Measurements from ENCODE around the gene CGNL1.

CGNL1 gene

GRCh38 chr15:57345584-57345983, 30.7 kb upstream of the CGNL1 start:
- Histone ChIP-seq H3F3A (ENCODE audit: insufficient read depth, low read length) (no peaks in the 10 kb centered on the region), H2AFZ (ENCODE audit: low read length) (no peak overlapping the region), H3K79me2 (ENCODE audit: low read length) (no peaks in the 10 kb centered on the region), H3K36me3 (replicated peaks; ENCODE audit: insufficient read depth, low read length) (no peaks in the 10 kb centered on the region), H3K9me2 (replicated peaks; ENCODE audit: insufficient read depth, low read length) (no peaks in the 10 kb centered on the region), H3K9ac (ENCODE audit: low read length) (no peak overlapping the region), H3K27me3 (replicated peaks; ENCODE audit: insufficient read depth, low read length) (no peaks in the 10 kb centered on the region), H3K4me1 (ENCODE audit: low read length) (no peaks in the 10 kb centered on the region), H3K9me3 (replicated peaks; ENCODE audit: insufficient read depth, low read length) (no peaks in the 10 kb centered on the region), H3K4me2 (ENCODE audit: low read depth, low read length) (no peak overlapping the region), H3K27ac (ENCODE audit: low read length) (no peak overlapping the region), H3K4me3 (ENCODE audit: low read length) (no peak overlapping the region), H4K20me1 (ENCODE audit: insufficient read depth, low read length) (no peaks in the 10 kb centered on the region)
- TF ChIP-seq EZH2 (optimal IDR thresholded peaks at IDR 0.05; ENCODE audit: low read depth, low read length) (no peak), CTCF (IDR thresholded peaks at IDR 0.05; ENCODE audit: low read length) (no peak), EZH2phosphoT487 (IDR thresholded peaks at IDR 0.05; ENCODE audit: low read length) (no peak)
- no peak for DNase-seq

GRCh38 chr15:57348081-57348480, 28.2 kb upstream of the CGNL1 start:
- Histone ChIP-seq H3K36me3 (replicated peaks; ENCODE audit: insufficient read depth, low read length) (no peaks in the 10 kb centered on the region), H3K4me3 (ENCODE audit: low read length) (no peak overlapping the region), H3K4me1 (ENCODE audit: low read length) (no peaks in the 10 kb centered on the region), H3K9me2 (replicated peaks; ENCODE audit: insufficient read depth, low read length) (no peaks in the 10 kb centered on the region), H3K4me2 (ENCODE audit: low read depth, low read length) (no peak overlapping the region), H2AFZ (ENCODE audit: low read length) (no peak overlapping the region), H3K9me3 (replicated peaks; ENCODE audit: insufficient read depth, low read length) (no peaks in the 10 kb centered on the region), H3K27ac (ENCODE audit: low read length) (no peak overlapping the region), H3K79me2 (ENCODE audit: low read length) (no peaks in the 10 kb centered on the region), H3K9ac (ENCODE audit: low read length) (no peak overlapping the region), H3K27me3 (replicated peaks; ENCODE audit: insufficient read depth, low read length) (no peaks in the 10 kb centered on the region), H3F3A (ENCODE audit: insufficient read depth, low read length) (no peaks in the 10 kb centered on the region), H4K20me1 (ENCODE audit: insufficient read depth, low read length) (no peaks in the 10 kb centered on the region)
- DNase-seq: no peak
- TF ChIP-seq EZH2phosphoT487 (IDR thresholded peaks at IDR 0.05; ENCODE audit: low read length): no peak
- TF ChIP-seq CTCF (IDR thresholded peaks at IDR 0.05; ENCODE audit: low read length): no peak
- TF ChIP-seq EZH2 (optimal IDR thresholded peaks at IDR 0.05; ENCODE audit: low read depth, low read length): no peak

- H3F3A ChIP-seq (ENCODE audit: insufficient read depth, low read length): no peaks in the 10 kb centered on the region
- H2AFZ ChIP-seq (ENCODE audit: low read length): no peak overlapping the region
- no peaks in the 10 kb centered on the region for H3K36me3 ChIP-seq (replicated peaks; ENCODE audit: insufficient read depth, low read length)
- H3K4me2 ChIP-seq (ENCODE audit: low read depth, low read length): no peak overlapping the region
- no peaks in the 10 kb centered on the region for H3K27me3 ChIP-seq (replicated peaks; ENCODE audit: insufficient read depth, low read length)
- H3K4me3 ChIP-seq (ENCODE audit: low read length): no peak overlapping the region
- DNase-seq: no peak
- no peak overlapping the region for H3K27ac ChIP-seq (ENCODE audit: low read length)
- no peaks in the 10 kb centered on the region for H3K79me2 ChIP-seq (ENCODE audit: low read length)
- H3K9me3 ChIP-seq (replicated peaks; ENCODE audit: insufficient read depth, low read length): no peaks in the 10 kb centered on the region
- no peak overlapping the region for H3K9ac ChIP-seq (ENCODE audit: low read length)
- H4K20me1 ChIP-seq (ENCODE audit: insufficient read depth, low read length): no peaks in the 10 kb centered on the region
- no peak for TF ChIP-seq EZH2phosphoT487 (IDR thresholded peaks at IDR 0.05; ENCODE audit: low read length)
- no peak for TF ChIP-seq EZH2 (optimal IDR thresholded peaks at IDR 0.05; ENCODE audit: low read depth, low read length)
- no peak for TF ChIP-seq CTCF (IDR thresholded peaks at IDR 0.05; ENCODE audit: low read length)
- no peaks in the 10 kb centered on the region for H3K9me2 ChIP-seq (replicated peaks; ENCODE audit: insufficient read depth, low read length)
- no peaks in the 10 kb centered on the region for H3K4me1 ChIP-seq (ENCODE audit: low read length)
These were observed 23.6 kb upstream of the CGNL1 start for GRCh38 chr15:57352535-57353316.
